DMS114 treated with DMSO at 0.1 percent for 48 hours (cell line): ENCODE results near the gene ASPDH.

Experiments used
- DNase-seq: peaks from one replicate; lab custom pipeline; 2025; ENCODE audit not compliant: unreplicated experiment; lab: John Stamatoyannopoulos, UW

The ASPDH gene

DNA sequence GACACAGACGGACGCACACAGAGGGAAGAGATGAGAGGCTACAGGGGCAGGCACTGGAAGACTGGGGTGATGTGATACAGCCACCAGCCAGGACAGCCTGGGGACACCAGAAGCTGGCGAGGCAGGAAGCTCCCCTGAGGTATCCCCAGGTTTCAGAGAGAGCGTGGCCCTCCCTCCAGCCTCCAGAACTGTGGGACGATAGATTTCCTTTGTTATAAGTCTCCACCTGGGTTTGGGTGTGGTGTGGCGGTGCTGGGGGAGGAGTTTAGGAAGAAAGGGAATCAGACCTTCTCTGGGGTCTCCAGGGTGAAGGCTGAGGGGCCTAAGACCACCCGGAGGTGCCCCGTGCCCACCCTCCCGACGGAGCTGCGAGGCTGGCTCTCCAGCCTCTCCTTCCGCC is 2.7 kb upstream of the ASPDH start:
- DNase-seq = no peak

- no peak for DNase-seq
Observed at GRCh38 chr19:50515168-50515561, 1.5 kb upstream of the ASPDH start.

GRCh38 chr19:50514346-50515167 is 844 bp upstream of the ASPDH start:
- no peak for DNase-seq

- no peak for DNase-seq
Observed at GRCh38 chr19:50512999-50513745, 541 bp downstream of the ASPDH start.

DNA sequence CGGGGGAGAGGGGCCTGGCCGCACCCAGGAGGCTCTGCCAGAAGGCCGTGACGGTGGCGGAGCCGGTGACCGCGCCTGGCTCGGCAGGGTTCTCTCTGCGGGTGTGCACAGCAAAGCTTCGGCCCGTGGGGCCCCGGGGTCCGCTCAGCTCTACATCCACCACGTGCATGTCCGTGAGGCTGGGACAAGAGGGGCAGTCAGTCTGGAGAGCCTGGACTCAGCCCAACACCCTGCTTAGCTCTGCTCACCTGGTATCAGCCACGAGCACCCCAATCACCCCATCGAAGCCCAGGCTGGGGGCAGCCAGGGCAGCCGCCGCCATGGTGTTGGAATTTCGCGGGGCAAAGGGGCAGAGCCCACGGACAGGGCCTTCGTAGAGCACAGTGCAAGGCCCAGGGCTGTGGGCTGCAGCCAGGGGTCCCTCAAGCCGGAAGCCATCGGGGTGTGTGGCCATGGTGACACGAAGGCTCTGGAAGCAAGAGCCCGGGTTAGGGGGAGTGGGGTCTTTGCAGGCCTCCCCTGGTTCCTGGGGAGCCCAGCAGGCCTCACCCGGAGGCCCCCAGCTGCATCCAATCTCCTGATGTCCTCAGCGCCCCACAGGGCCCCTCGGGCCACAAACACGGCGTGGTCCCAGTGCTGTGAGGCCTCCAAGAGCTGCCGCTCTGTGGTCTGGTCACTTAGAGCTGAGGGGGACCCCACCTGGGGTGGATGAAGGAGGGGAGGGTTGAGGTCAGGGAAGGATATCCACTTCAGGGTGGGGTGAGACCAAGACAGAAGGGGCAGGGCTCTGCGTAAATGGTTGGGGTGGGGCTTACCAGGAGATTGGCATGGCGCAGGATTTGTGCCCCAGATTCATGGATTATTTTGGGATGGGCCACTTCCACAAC is 1.4 kb downstream of the ASPDH start:
- no peak for DNase-seq

GRCh38 chr19:50511069-50511822 is 2.5 kb downstream of the ASPDH start, which contains the start of gene JOSD2:
JOSD2 (minus strand) TSS chr19:50511191; CDS start chr19:50510431, 760 bp downstream.
- peak; percentile 92 for DNase-seq

DNA sequence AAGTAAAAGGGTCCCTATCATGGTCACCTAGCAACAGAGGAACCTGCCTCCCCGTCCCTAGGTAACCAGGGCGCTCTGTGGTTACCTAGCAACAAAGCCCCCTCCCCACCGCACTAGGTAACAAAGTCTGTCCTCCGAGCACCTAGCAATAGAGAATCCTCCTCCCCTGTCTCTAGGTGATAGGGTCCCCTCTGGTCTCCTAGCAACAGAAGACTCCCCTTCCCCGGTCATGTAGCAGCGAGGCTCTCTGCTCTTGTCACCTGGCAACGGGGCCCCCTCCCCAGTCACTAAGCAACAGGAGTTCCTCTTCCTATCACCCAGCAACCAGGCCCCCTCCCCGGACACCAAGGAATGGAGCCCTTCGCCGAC is 3.0 kb downstream of the ASPDH start:
- DNase-seq = no peak

DNA sequence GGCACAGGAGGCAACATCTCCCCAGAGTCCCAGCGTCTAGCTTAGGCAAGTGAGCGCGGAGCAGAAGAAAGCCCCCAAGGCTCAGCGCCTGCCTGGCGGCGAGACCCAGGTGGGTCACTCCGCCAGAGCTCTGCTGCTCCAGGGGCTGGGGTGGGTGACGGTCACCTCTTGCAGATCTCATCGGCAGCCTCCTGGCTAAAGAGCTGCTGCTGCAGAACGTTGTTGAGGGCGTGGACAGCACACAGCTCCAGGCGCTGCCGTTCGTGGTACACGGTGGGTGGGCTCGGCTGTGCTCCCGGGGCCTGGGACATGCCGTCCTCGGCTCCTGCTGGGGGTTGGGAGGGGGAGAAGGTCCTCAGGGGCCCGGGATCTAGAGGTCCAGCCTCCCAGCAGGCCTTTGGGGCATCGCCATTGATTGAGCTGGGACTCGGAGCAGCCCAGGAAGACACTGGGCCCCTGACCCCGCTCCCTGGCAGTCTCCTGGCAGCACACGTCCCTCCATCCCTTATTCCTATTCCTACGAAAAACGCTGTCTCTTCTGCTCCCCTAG is 3.5 kb downstream of the ASPDH start:
- no peak for DNase-seq

GRCh38 chr19:50509366-50509765 is 4.3 kb downstream of the ASPDH start:
- DNase-seq = no peak

DNA sequence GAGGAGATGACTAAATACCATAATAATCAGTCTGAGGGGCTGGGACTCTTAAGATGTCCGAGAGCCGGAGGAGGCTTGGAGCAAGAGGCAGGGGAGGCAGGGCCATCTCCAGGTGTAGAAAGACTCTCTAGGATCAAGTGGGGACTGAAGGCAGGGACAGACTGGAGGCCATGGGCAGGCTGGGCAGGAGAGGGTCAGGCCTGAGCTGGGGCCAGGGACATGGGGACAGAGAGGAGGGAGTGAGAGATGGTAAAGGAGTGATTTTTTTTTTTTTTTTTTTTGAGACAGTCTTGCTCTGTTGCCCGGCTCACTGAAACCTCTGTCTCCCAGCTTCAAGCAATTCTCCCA is 4.9 kb downstream of the ASPDH start:
- DNase-seq = no peak

GRCh38 chr19:50507376-50507775 is 6.3 kb downstream of the ASPDH start:
- no peak for DNase-seq

DNA sequence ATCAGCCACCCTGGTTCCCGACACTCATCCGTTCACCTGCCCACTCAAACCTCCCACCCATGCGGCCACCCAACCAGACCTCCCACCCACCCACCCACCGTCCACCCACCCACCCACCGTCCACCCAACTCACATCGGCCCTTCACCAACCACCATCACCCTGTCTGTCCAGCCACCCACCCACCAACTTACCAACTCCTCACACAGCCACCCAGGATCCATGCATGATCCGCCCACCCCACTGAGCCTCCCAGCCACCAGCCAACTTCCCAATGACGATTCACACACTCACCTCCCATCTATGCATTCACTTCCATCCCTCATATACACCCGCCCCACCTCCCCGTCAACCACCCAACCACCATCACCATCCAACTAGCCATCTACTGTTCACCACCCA is 7.0 kb downstream of the ASPDH start:
- no peak for DNase-seq

DNA sequence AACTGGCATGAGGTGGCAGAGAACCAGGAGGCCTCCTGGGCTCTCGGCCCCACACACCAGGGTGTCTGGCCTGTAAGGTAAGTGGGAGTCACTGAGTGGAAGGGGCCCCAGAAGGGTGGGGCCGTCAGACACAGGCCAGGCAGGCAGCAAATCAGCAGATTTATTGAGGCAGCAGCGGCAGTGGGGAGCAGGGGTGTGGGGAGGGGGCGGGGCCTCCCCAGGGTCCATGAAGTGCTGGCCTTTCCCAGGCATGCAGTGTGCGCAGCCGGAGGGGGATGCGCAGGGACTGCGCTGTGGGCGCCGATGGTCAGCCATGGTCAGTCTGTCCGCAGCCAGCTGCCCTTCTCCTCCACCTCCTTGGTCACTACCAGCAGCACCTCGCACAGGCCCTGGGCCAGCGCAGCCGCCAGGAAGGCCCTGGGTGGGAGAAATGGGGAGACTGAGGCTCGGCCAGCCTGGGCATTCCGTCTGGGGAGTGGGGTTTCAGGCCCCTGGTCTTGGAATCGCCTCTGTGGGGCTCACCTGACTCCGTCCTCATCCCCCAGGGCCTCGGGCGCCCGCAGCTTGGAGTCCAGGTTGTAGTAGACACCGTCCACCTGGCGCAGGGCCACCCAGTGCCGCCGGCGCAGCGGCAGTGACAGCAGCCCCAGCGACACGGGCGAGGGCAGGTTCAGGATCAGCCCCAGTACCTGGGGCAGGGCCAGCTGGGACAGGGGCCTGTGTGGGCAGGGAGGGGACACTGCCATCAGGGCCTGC is 7.7 kb downstream of the ASPDH start:
- no peak for DNase-seq

- DNase-seq = no peak
Observed at GRCh38 chr19:50501568-50502475, 11.9 kb downstream of the ASPDH start.

DNA sequence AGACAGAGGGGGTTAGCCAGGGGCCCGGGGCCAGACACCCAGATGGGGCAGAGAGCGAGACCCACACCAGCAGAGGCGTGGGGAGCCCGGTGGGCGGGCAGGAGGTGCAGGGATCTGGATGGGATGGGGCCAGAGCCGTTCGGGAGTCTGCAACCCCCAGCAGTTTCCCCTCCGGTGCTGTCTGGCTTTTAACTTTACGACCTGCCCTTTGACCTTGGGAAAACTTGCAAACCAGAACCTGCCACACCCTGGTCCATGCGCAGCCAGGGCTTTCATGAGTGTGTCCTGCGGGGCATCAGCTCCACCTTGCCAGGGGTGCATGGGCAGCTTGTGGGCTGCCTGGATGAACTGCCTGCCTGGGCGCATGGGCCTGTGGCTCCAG is 12.5 kb downstream of the ASPDH start:
- no peak for DNase-seq

DNA sequence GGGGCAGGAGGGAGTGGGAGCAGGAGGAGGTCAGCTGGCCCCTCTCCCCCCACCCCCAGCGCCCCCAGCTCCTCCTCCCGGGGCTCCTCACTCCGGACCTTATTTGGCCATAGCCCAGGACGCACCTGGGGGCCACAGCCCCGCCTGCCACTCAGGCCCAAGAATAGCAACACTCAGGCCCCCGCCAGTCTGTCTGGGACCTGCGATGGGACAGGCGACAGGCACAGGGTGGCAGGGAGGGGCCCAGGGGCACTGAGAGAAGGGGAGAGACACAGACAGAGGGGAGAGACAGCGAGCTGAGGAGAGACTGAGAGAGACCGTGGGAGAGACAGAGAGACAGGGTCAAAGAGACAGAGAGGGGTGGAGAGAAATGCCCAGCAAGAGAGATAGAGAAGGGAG is 13.0 kb downstream of the ASPDH start:
- DNase-seq = no peak

DNA sequence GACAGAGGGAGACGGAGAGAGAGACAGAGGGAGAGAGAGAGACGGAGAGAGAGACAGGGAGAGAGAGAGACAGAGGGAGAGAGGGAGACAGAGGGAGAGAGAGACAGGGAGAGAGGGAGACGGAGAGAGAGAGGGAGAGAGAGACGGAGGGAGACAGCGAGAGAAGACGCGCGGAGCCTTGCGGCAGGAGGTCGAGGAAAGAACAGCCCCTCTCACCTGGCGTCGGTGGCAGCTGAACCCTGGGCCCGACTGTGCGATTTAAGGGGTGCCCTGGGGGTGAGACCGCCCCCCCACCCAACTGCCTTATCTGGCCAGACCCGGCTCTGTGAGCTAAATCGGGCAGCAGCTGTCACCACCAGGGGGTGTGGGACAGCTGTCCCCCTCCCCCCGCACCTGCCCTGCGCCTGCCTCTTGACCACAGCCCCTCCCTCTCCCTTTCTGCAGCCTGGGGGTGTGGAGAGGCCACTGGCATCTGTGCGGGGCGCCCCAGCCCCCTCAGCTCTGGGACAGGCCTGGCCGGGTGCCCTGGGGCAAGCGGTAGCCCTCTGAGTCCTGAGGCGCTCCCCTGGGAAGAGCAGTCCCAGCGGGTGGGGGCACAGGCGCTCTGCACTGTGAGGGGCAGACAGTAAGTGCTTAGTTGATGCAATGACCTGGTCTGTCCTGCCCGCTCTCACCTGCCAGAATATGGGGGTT is 13.5 kb downstream of the ASPDH start:
- no peak for DNase-seq
